HepG2 (cell line): Measurements from ENCODE around the gene DCPS. TPM values are rescaled to one million over a fixed set of nuclear protein-coding genes. Genes with fewer than 3 reads are reported as not detected.
A peak's percentile ranks its signal among the peaks of the same experiment; 100 is the strongest.

Experiments
- AKNA ChIP-seq: sonication (generic); formaldehyde crosslinking; IDR thresholded peaks from 2 replicates; pipeline ENCODE4 v1.4.0; 2020; ENCODE audit warnings: missing genetic modification reagents, borderline replicate concordance
- ATAD3A ChIP-seq: sonication (generic); formaldehyde crosslinking; IDR thresholded peaks from 2 replicates; pipeline ENCODE4 v1.4.0; 2020; ENCODE audit warnings: missing genetic modification reagents
- BCL6 ChIP-seq: IDR thresholded peaks from 2 replicates; pipeline ENCODE4 v1.6.1; 2016; ENCODE audit warnings: missing genetic modification reagents, missing compliant biosample characterization
- HNRNPUL1 ChIP-seq: fragments of 200-400 bp; formaldehyde crosslinking; IDR thresholded peaks from 2 replicates; pipeline ENCODE4 v1.6.1; 2017; ENCODE audit warnings: low read depth, mild to moderate bottlenecking, low read length, moderate library complexity
- KDM5B ChIP-seq: sonication (generic); formaldehyde crosslinking; IDR thresholded peaks from 2 replicates; pipeline ENCODE4 v1.4.0; 2020; ENCODE audit warnings: missing genetic modification reagents, mild to moderate bottlenecking, borderline replicate concordance
- KMT2A ChIP-seq: sonication (generic); formaldehyde crosslinking; IDR thresholded peaks from 2 replicates; pipeline ENCODE4 v1.4.0; 2020; ENCODE audit warnings: missing genetic modification reagents
- MAFK ChIP-seq, 2 experiments: IDR thresholded peaks in 1 of 2; conservative IDR thresholded peaks in 1 of 2; 2 replicates each; pipeline ENCODE4 v1.6.1; 2011; ENCODE audit warnings: improper control_type of control experiment in 2 of 2, low read length in 2 of 2
- MTA3 ChIP-seq: sonication (generic); formaldehyde crosslinking; IDR thresholded peaks from 2 replicates; pipeline ENCODE4 v1.4.0; 2020; ENCODE audit warnings: missing genetic modification reagents
- NR3C1 ChIP-seq: sonication (generic); formaldehyde crosslinking; IDR thresholded peaks from 2 replicates; pipeline ENCODE4 v1.4.0; 2020; ENCODE audit warnings: missing genetic modification reagents
- POGZ ChIP-seq: sonication (generic); formaldehyde crosslinking; IDR thresholded peaks from 2 replicates; pipeline ENCODE4 v1.4.0; 2020; ENCODE audit warnings: mild to moderate bottlenecking, missing genetic modification reagents
- REST ChIP-seq, 2 experiments: IDR thresholded peaks; 2 replicates each; pipeline ENCODE4 v1.6.1; 2011 to 2012; ENCODE audit warnings: low read length in 2 of 2, borderline replicate concordance in 1 of 2, low read depth in 1 of 2, mild to moderate bottlenecking in 1 of 2, moderate library complexity in 1 of 2
- TBL1XR1 ChIP-seq: fragments of 150-350 bp; IDR thresholded peaks from 2 replicates; pipeline ENCODE4 v1.6.1; 2014; ENCODE audit warnings: borderline replicate concordance, low read length; ENCODE audit not compliant: partially characterized antibody
- TBP ChIP-seq: sonication (generic); formaldehyde crosslinking; IDR thresholded peaks from 2 replicates; pipeline ENCODE4 v1.5.0; 2020; ENCODE audit warnings: missing genetic modification reagents
- TBX3 ChIP-seq: fragments of 450-650 bp; IDR thresholded peaks from 2 replicates; pipeline ENCODE4 v1.6.1; 2017; ENCODE audit warnings: antibody characterized with exemption, mild to moderate bottlenecking, inconsistent platforms, borderline replicate concordance
- ZFP37 ChIP-seq: sonication (generic); formaldehyde crosslinking; IDR thresholded peaks from 2 replicates; pipeline ENCODE4 v1.4.0; 2020; ENCODE audit warnings: missing genetic modification reagents, borderline replicate concordance
- ZNF367 ChIP-seq: sonication (generic); formaldehyde crosslinking; IDR thresholded peaks from 2 replicates; pipeline ENCODE4 v1.4.0; 2020; ENCODE audit warnings: missing genetic modification reagents, borderline replicate concordance
- ZNF704 ChIP-seq: sonication (generic); formaldehyde crosslinking; IDR thresholded peaks from 2 replicates; pipeline ENCODE4 v1.8.1; 2023; ENCODE audit warnings: mild to moderate bottlenecking, inconsistent platforms, moderate library complexity, missing genetic modification reagents, borderline replicate concordance
- ZNF773 ChIP-seq: sonication (generic); formaldehyde crosslinking; IDR thresholded peaks from 2 replicates; pipeline ENCODE4 v1.4.0; 2020; ENCODE audit warnings: missing genetic modification reagents, borderline replicate concordance
- polyA plus RNA-seq, 8 experiments: library from polyadenylated mRNA; depleted of rRNA in 3 of 8; stranded (reverse) in 7 of 8; unstranded in 1 of 8; fragments of >200 nt; fragmentation: Illumina TruSeq in 4 of 8; extraction: Trizol in 4 of 8; gene quantifications; 2 replicates each; pipeline versions ENCODE4 v1.2.1 to v1.2.3, GENCODE V29; 2011 to 2016; ENCODE audit warnings: low read depth in 4 of 8, missing spikeins in 1 of 8, mixed read lengths in 1 of 8; ENCODE audit not compliant: insufficient read depth in 1 of 8
- total RNA-seq, 5 experiments: library from RNA; depleted of rRNA; stranded (reverse); fragments of >200 nt; fragmentation: Illumina TruSeq; extraction: Trizol; gene quantifications; 2 replicates each; pipeline ENCODE4 v1.2.3, GENCODE V29; 2016; ENCODE audit warnings: low read depth in 1 of 5

DCPS gene
- total and polyA plus RNA-seq, 2 of the 13 experiments (the other 11 are each of a cell fraction or from before 2014, with no cell fraction given): 21.9 to 22.5 TPM

GRCh38 chr11:126303623-126304456 is at the start of gene DCPS (continued):
- peak in 1 of 2 experiments; percentile 46; a peak in 1 of 4 replicates for TF ChIP-seq REST (IDR thresholded peaks at IDR 0.05; ENCODE audit: borderline replicate concordance in 1 of 2, low read depth in 1 of 2, low read length in 2 of 2)
- 0 out of 2 replicates have a peak, but pooled peaks have one; percentile 23 for TF ChIP-seq HNRNPUL1
- no peak for TF ChIP-seq MTA3 (CRISPR knock-in tag)
- peak; percentile 93 for TF ChIP-seq AKNA
- TF ChIP-seq KDM5B: peak; percentile 98; the same call in 1 of the 2 replicates
- TF ChIP-seq NR3C1 (CRISPR knock-in tag): peak; percentile 87; the same call in 1 of the 2 replicates
- TF ChIP-seq MAFK (conservative IDR thresholded peaks at IDR 0.05 in 1 of 2, IDR thresholded peaks at IDR 0.05 in 1 of 2; ENCODE audit: low read length in 2 of 2): no peak
- TF ChIP-seq TBL1XR1: no peak
- no peak for TF ChIP-seq TBP (CRISPR knock-in tag)
- TF ChIP-seq ZNF367 (CRISPR knock-in tag): 0 out of 2 replicates have a peak, but pooled peaks have one; percentile 54
- TF ChIP-seq BCL6 (CRISPR knock-in tag): peak; percentile 53
- TF ChIP-seq TBX3: no peak
- TF ChIP-seq POGZ (CRISPR knock-in tag): peak; percentile 78; the same call in 1 of the 2 replicates
- peak; percentile 97 for TF ChIP-seq KMT2A (CRISPR knock-in tag)
- TF ChIP-seq ZNF704 (CRISPR knock-in tag): peak; percentile 89
- TF ChIP-seq ATAD3A (CRISPR knock-in tag): 0 out of 2 replicates have a peak, but pooled peaks have one; percentile 56
- no peak for TF ChIP-seq ZNF773 (CRISPR knock-in tag)
- 0 out of 2 replicates have a peak, but pooled peaks have one; percentile 28 for TF ChIP-seq ZFP37 (CRISPR knock-in tag)
